HG02571 (cell line): ENCODE data around the gene CASP3.

ENCODE experiments used
- ATAC-seq: cut with Tn5 transposase; IDR thresholded peaks from one replicate; pipeline ENCODE4 v1.9.1; 2021; ENCODE audit warnings: mild to moderate bottlenecking, moderate library complexity; ENCODE audit not compliant: unreplicated experiment

The CASP3 gene

GRCh38 chr4:184649026-184649970 lies at the start of gene CASP3, which contains the start of gene PRIMPOL:
Gene CASP3 (minus strand): TSS chr4:184649447. CDS start chr4:184638453, 10,994 bp downstream.
Gene PRIMPOL (plus strand): TSS chr4:184649738. CDS start chr4:184657141, 7,403 bp downstream.
- ATAC-seq = peak; percentile 77

- no peak for ATAC-seq
These were observed 48.7 kb upstream of the CASP3 start for GRCh38 chr4:184697956-184698355.

- no peak for ATAC-seq
These were observed 46.1 kb upstream of the CASP3 start for GRCh38 chr4:184695178-184695896.

GRCh38 chr4:184694412-184694956 lies 45.2 kb upstream of the CASP3 start:
- no peak for ATAC-seq

GRCh38 chr4:184693056-184693455 lies 43.8 kb upstream of the CASP3 start:
- ATAC-seq = no peak

- no peak for ATAC-seq
These were observed 40.4 kb upstream of the CASP3 start for GRCh38 chr4:184689681-184690080.

GRCh38 chr4:184688447-184688846 lies 39.2 kb upstream of the CASP3 start:
- ATAC-seq = no peak

- no peak for ATAC-seq
These were observed 38.8 kb upstream of the CASP3 start for GRCh38 chr4:184688005-184688404.

GRCh38 chr4:184684491-184685189 lies 35.4 kb upstream of the CASP3 start:
- ATAC-seq = no peak

GRCh38 chr4:184681916-184682315 lies 32.7 kb upstream of the CASP3 start:
- ATAC-seq = no peak

GRCh38 chr4:184680698-184681097 lies 31.5 kb upstream of the CASP3 start:
- no peak for ATAC-seq

GRCh38 chr4:184675821-184676492 lies 26.7 kb upstream of the CASP3 start:
- no peak for ATAC-seq

- ATAC-seq = no peak
These were observed 25.8 kb upstream of the CASP3 start for GRCh38 chr4:184675018-184675417.

GRCh38 chr4:184674011-184674410 lies 24.8 kb upstream of the CASP3 start:
- no peak for ATAC-seq

- ATAC-seq = no peak
These were observed 23.5 kb upstream of the CASP3 start for GRCh38 chr4:184672741-184673140.

GRCh38 chr4:184671101-184671500 lies 21.9 kb upstream of the CASP3 start:
- ATAC-seq = no peak

- no peak for ATAC-seq
These were observed 20.0 kb upstream of the CASP3 start for GRCh38 chr4:184669251-184669650.

- no peak for ATAC-seq
These were observed 19.4 kb upstream of the CASP3 start for GRCh38 chr4:184668511-184669114.

- ATAC-seq = no peak
These were observed 18.8 kb upstream of the CASP3 start for GRCh38 chr4:184668096-184668495.

GRCh38 chr4:184666670-184667069 lies 17.4 kb upstream of the CASP3 start:
- ATAC-seq = no peak
